GM23338 (cell line): ENCODE measurements around the gene TNNI3K.

Experiments
- CREB1 ChIP-seq: fragments of 250-450 bp; sonication (Bioruptor Pico); IDR thresholded peaks from 2 replicates; pipeline ENCODE4 v1.5.0; 2020; ENCODE audit warnings: low read depth, mild to moderate bottlenecking, moderate library complexity
- EZH2 ChIP-seq: fragments of 200-600 bp; sonication (generic); IDR thresholded peaks from one replicate; pipeline ENCODE4 v1.8.0; 2017; ENCODE audit warnings: antibody characterized with exemption, mild to moderate bottlenecking, low read depth; ENCODE audit not compliant: unreplicated experiment
- EZH2phosphoT487 ChIP-seq: fragments of 200-600 bp; sonication (generic); IDR thresholded peaks from one replicate; pipeline ENCODE4 v1.8.1; 2018; ENCODE audit warnings: antibody characterized with exemption; ENCODE audit not compliant: unreplicated experiment
- JUNB ChIP-seq: IDR thresholded peaks from one replicate; pipeline ENCODE4 v1.6.1; 2016; ENCODE audit warnings: antibody characterized with exemption; ENCODE audit not compliant: unreplicated experiment
- POLR2AphosphoS5 ChIP-seq: IDR thresholded peaks from 2 replicates; pipeline ENCODE4 v1.6.1; 2016; ENCODE audit warnings: antibody characterized with exemption, low read depth
- STAT1 ChIP-seq: IDR thresholded peaks from one replicate; pipeline ENCODE4 v1.6.1; 2016; ENCODE audit warnings: antibody characterized with exemption; ENCODE audit not compliant: unreplicated experiment
- ZNF114 ChIP-seq: fragments of 250-450 bp; sonication (Bioruptor Pico); IDR thresholded peaks from 2 replicates; pipeline ENCODE4 v1.5.0; 2020; ENCODE audit warnings: mild to moderate bottlenecking, moderate library complexity
- ZNF331 ChIP-seq: fragments of 250-450 bp; sonication (Bioruptor Pico); IDR thresholded peaks from 2 replicates; pipeline ENCODE4 v1.5.0; 2020; ENCODE audit warnings: low read depth, mild to moderate bottlenecking, moderate library complexity
- TF ChIP-seq, protein P1 (sequence below), 2 experiments: fragments of 200-600 bp in 1 of 2; sonication (generic) in 1 of 2; conservative IDR thresholded peaks; 2 replicates each; pipeline versions ENCODE4 v1.5.1 to v1.6.1; 2016 to 2017; ENCODE audit warnings: antibody characterized with exemption in 2 of 2, low read depth in 2 of 2, mild to moderate bottlenecking in 2 of 2, moderate library complexity in 1 of 2
- TF ChIP-seq, protein P2 (sequence below): IDR thresholded peaks from one replicate; pipeline ENCODE4 v1.6.1; 2018; ENCODE audit warnings: antibody characterized with exemption; ENCODE audit not compliant: unreplicated experiment
- TF ChIP-seq, protein P3 (sequence below): IDR thresholded peaks from 2 replicates; pipeline ENCODE4 v1.6.1; 2016; ENCODE audit warnings: antibody characterized with exemption

DNA sequence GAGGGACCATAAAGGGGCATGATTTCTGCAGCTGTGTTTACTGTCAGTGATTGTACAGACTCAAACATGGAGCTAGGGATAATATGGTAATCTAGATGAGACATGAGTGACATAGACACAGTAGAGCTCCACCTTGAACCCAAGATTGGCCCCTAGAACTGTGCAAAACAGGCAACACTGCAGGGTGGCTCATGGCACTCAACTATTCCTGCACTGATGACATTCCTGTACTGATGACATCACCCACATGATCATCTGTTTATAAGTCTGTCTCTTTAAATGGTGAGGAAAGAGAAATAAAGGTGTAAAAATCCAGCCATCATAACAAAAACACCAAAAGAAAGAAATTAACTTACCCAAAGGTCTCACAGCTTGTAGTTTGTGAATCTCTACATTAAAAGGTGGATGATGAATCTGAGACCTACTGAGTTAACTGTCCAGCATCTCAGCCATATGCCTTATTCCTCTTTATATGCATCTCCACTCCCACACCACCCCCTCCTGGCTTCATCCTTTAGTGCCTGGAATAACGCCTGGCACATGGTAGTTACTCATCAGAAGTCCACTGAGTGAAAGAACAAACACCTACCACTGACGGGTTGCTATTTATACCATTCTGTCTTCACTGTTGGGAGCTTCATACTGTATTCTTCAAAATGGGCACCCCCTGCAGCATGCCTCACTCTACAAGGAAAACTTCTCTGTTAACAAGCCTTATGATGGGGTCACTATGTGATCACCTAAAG is 277.2 kb downstream of the TNNI3K start, which contains the start of gene LRRC53:
- TF ChIP-seq, protein P1, sequence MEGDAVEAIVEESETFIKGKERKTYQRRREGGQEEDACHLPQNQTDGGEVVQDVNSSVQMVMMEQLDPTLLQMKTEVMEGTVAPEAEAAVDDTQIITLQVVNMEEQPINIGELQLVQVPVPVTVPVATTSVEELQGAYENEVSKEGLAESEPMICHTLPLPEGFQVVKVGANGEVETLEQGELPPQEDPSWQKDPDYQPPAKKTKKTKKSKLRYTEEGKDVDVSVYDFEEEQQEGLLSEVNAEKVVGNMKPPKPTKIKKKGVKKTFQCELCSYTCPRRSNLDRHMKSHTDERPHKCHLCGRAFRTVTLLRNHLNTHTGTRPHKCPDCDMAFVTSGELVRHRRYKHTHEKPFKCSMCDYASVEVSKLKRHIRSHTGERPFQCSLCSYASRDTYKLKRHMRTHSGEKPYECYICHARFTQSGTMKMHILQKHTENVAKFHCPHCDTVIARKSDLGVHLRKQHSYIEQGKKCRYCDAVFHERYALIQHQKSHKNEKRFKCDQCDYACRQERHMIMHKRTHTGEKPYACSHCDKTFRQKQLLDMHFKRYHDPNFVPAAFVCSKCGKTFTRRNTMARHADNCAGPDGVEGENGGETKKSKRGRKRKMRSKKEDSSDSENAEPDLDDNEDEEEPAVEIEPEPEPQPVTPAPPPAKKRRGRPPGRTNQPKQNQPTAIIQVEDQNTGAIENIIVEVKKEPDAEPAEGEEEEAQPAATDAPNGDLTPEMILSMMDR (conservative IDR thresholded peaks at IDR 0.05; ENCODE audit: low read depth in 2 of 2): peak in 1 of 2 experiments; percentile 25; a peak in 2 of 4 replicates
- TF ChIP-seq, protein P2, sequence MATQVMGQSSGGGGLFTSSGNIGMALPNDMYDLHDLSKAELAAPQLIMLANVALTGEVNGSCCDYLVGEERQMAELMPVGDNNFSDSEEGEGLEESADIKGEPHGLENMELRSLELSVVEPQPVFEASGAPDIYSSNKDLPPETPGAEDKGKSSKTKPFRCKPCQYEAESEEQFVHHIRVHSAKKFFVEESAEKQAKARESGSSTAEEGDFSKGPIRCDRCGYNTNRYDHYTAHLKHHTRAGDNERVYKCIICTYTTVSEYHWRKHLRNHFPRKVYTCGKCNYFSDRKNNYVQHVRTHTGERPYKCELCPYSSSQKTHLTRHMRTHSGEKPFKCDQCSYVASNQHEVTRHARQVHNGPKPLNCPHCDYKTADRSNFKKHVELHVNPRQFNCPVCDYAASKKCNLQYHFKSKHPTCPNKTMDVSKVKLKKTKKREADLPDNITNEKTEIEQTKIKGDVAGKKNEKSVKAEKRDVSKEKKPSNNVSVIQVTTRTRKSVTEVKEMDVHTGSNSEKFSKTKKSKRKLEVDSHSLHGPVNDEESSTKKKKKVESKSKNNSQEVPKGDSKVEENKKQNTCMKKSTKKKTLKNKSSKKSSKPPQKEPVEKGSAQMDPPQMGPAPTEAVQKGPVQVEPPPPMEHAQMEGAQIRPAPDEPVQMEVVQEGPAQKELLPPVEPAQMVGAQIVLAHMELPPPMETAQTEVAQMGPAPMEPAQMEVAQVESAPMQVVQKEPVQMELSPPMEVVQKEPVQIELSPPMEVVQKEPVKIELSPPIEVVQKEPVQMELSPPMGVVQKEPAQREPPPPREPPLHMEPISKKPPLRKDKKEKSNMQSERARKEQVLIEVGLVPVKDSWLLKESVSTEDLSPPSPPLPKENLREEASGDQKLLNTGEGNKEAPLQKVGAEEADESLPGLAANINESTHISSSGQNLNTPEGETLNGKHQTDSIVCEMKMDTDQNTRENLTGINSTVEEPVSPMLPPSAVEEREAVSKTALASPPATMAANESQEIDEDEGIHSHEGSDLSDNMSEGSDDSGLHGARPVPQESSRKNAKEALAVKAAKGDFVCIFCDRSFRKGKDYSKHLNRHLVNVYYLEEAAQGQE: no peak
- no peak for TF ChIP-seq POLR2AphosphoS5
- TF ChIP-seq CREB1 (CRISPR knock-in tag): no peak
- TF ChIP-seq EZH2: no peak
- TF ChIP-seq ZNF331: no peak
- no peak for TF ChIP-seq ZNF114 (CRISPR knock-in tag)
- TF ChIP-seq EZH2phosphoT487: no peak
- TF ChIP-seq JUNB: no peak
- no peak for TF ChIP-seq STAT1
- TF ChIP-seq, protein P3, sequence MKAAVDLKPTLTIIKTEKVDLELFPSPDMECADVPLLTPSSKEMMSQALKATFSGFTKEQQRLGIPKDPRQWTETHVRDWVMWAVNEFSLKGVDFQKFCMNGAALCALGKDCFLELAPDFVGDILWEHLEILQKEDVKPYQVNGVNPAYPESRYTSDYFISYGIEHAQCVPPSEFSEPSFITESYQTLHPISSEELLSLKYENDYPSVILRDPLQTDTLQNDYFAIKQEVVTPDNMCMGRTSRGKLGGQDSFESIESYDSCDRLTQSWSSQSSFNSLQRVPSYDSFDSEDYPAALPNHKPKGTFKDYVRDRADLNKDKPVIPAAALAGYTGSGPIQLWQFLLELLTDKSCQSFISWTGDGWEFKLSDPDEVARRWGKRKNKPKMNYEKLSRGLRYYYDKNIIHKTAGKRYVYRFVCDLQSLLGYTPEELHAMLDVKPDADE: no peak
